Measurements from ENCODE around the gene CT45A3. TPM values are rescaled to one million over a fixed set of nuclear protein-coding genes. Genes with fewer than 3 reads are reported as not detected.

CT45A3 gene
- not detected in 2 replicates for total RNA-seq

DNA sequence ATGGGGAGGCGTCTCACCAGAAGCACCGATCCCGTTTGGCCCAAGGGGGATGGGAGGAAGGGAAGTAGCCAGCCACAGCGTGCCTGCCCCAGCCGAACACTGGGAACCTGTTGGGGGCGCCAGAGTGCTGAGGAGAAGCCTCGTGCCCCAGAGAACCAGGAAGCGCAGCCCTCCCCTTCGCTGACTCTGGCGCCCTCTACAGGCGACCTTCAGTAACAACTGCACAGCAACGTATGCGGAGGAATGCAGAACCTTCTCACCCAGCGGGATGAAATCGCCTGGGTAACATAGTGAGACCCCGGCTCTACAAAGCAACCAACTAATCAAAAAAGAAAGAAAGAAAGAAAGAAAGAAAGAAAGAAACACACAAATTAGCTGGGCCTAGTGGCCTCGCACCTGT is at the start of gene CT45A3:
TSS of gene CT45A3 (minus strand) at position 101 of the 400 bp plus-strand sequence. CDS start 3,747 bp downstream, outside the sequence.

DNA sequence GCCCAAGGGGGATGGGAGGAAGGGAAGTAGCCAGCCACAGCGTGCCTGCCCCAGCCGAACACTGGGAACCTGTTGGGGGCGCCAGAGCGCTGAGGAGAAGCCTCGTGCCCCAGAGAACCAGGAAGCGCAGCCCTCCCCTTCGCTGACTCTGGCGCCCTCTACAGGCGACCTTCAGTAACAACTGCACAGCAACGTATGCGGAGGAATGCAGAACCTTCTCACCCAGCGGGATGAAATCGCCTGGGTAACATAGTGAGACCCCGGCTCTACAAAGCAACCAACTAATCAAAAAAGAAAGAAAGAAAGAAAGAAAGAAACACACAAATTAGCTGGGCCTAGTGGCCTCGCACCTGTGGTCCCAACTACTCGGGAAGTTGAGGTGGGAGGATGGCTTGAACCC is 34.7 kb upstream of the CT45A3 start, which contains the start of gene CT45A6:
TSS of gene CT45A6 (minus strand) at position 101 of the 400 bp plus-strand sequence. CDS start 3,794 bp downstream, outside the sequence.

DNA sequence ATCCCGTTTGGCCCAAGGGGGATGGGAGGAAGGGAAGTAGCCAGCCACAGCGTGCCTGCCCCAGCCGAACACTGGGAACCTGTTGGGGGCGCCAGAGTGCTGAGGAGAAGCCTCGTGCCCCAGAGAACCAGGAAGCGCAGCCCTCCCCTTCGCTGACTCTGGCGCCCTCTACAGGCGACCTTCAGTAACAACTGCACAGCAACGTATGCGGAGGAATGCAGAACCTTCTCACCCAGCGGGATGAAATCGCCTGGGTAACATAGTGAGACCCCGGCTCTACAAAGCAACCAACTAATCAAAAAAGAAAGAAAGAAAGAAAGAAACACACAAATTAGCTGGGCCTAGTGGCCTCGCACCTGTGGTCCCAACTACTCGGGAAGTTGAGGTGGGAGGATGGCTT is 17.4 kb upstream of the CT45A3 start, which contains the start of gene CT45A5:
TSS of gene CT45A5 (minus strand) at position 101 of the 400 bp plus-strand sequence. CDS start 3,774 bp downstream, outside the sequence.

GRCh38 chrX:135713183-135713689 is 54.8 kb downstream of the CT45A3 start, which contains the start of gene CT45A1:
Gene CT45A1 (plus strand): TSS chrX:135713639. CDS start chrX:135718941, 5,302 bp downstream.

Other genes starting within 250 kb of the CT45A3 start
- 3.5 and 4.3 TPM in 2 replicates for gene INTS6L, start 247.5 kb downstream of the CT45A3 start, total RNA-seq
- not detected in 2 replicates for gene CT45A1, start 54.6 kb downstream of the CT45A3 start, total RNA-seq
- gene CT45A5, start 17.3 kb upstream of the CT45A3 start, total RNA-seq, result not detected in 2 replicates
- not detected in 2 replicates for gene CT45A6, start 34.6 kb upstream of the CT45A3 start, total RNA-seq
- not detected in 2 replicates for gene CT45A2, start 51.8 kb upstream of the CT45A3 start, total RNA-seq
- gene CT45A7, start 69.1 kb upstream of the CT45A3 start, total RNA-seq, result not detected in 2 replicates
- not detected in 2 replicates for gene CT45A8, start 86.3 kb upstream of the CT45A3 start, total RNA-seq
- gene CT45A9, start 103.6 kb upstream of the CT45A3 start, total RNA-seq, result not detected in 2 replicates
- gene CT45A10, start 125.3 kb upstream of the CT45A3 start, total RNA-seq, result not detected in 2 replicates
- not detected in 2 replicates for gene SAGE1, start 125.5 kb upstream of the CT45A3 start, total RNA-seq
- gene MMGT1, start 205.8 kb upstream of the CT45A3 start, total RNA-seq, result 12.3 and 13.9 TPM in 2 replicates
- gene SLC9A6, start 217.2 kb upstream of the CT45A3 start, total RNA-seq, result 5.5 and 6.7 TPM in 2 replicates

Data from pericardium fibroblast (primary cell).